Measurements from ENCODE around the gene SLTM. TPM values are rescaled to one million over a fixed set of nuclear protein-coding genes. Genes with fewer than 3 reads are reported as not detected.
A peak's percentile ranks its signal among the peaks of the same experiment; 100 is the strongest.
"Not testable (repeated sequence)": the region's sequence is repeated elsewhere in the genome, so short reads cannot be mapped to it uniquely, and the experiment has no call there.

Gene SLTM
- total RNA-seq, 2 experiments from 2014 or later, result 79.8 to 89.9 TPM

- H3K4me3 Mint-ChIP-seq, result no peak overlapping the region
- H3K9me3 Mint-ChIP-seq, result no peaks in the 10 kb centered on the region
- no peaks in the 10 kb centered on the region for H3K27me3 Mint-ChIP-seq
- H3K36me3 Mint-ChIP-seq (ENCODE audit: low read depth), result peaks cover 64% of the 10 kb centered on the region
- no peak for TF ChIP-seq CTCF (IDR thresholded peaks at IDR 0.05)
- ATAC-seq, result no peak
- peaks cover 2% of the 10 kb centered on the region for H3K4me1 Mint-ChIP-seq (ENCODE audit: low read depth)
- intact Hi-C loops (cut with micrococcal nuclease), result no loop called here
- DNase-seq, result no peak
- ChIA-PET CTCF (no interaction called here), POLR2A (no interaction called here)
- H3K27ac Mint-ChIP-seq, result peak overlapping the region; percentile 63
These were observed 44.1 kb downstream of the SLTM start for GRCh38 chr15:58889363-58889762.

DNA sequence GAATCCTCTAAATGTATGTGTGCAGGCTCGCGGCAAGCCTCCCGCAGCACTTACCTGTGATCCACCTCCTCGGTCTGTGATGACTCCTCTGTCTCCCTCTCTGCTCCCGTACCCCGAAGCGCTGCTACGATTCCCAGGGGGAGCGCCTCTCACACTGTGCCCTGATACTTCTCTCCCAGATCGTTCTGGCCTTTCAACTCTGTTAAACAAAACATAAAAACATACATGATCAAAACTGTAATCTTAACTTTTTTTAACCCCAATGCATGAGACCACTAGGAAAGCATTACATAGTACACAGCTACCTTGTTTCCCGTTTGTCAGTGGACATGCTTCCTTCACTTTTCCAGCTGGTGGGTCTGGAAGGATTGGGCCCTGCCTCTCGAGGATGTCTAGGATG, 46.6 kb downstream of the SLTM start:
- peaks cover 58% of the 10 kb centered on the region for H3K36me3 Mint-ChIP-seq (ENCODE audit: low read depth)
- H3K9me3 Mint-ChIP-seq, result no peaks in the 10 kb centered on the region
- ATAC-seq (no peak), DNase-seq (no peak)
- peaks cover 2% of the 10 kb centered on the region for H3K4me1 Mint-ChIP-seq (ENCODE audit: low read depth)
- no peaks in the 10 kb centered on the region for H3K27me3 Mint-ChIP-seq
- TF ChIP-seq CTCF (IDR thresholded peaks at IDR 0.05), result no peak
- ChIA-PET POLR2A (no interaction called here), CTCF (interaction anchor here (0.6 kb wide), 1 partner anchor 21 kb away, joined by 3 read pairs; no protein-coding TSS in a partner anchor)
- intact Hi-C loops (cut with micrococcal nuclease), result no loop called here
- H3K27ac Mint-ChIP-seq, result no peak overlapping the region
- no peak overlapping the region for H3K4me3 Mint-ChIP-seq

GRCh38 chr15:58883926-58884325, 49.6 kb downstream of the SLTM start:
- peaks cover 71% of the 10 kb centered on the region for H3K36me3 Mint-ChIP-seq (ENCODE audit: low read depth)
- H3K27ac Mint-ChIP-seq; intact Hi-C loops (cut with micrococcal nuclease); H3K4me1 Mint-ChIP-seq (ENCODE audit: low read depth); ATAC-seq; CTCF ChIA-PET; DNase-seq; H3K9me3 Mint-ChIP-seq; H3K27me3 Mint-ChIP-seq; H3K4me3 Mint-ChIP-seq: not testable (repeated sequence)
- POLR2A ChIA-PET, result interaction anchor here (0.7 kb wide), 1 partner anchor 92 kb away, joined by 3 read pairs; no protein-coding TSS in a partner anchor

- intact Hi-C loops (cut with micrococcal nuclease), result no loop called here
- ChIA-PET CTCF (no interaction called here), POLR2A (interaction anchor here (1.7 kb wide), 1 partner anchor 19 kb away, joined by 5 read pairs; no protein-coding TSS in a partner anchor)
- Mint-ChIP-seq H3K4me1 (ENCODE audit: low read depth) (no peaks in the 10 kb centered on the region), H3K27ac (peak overlapping the region; percentile 2), H3K9me3 (no peaks in the 10 kb centered on the region), H3K27me3 (no peaks in the 10 kb centered on the region), H3K36me3 (ENCODE audit: low read depth) (peaks cover 73% of the 10 kb centered on the region), H3K4me3 (no peak overlapping the region)
- ATAC-seq, result no peak
- no peak for DNase-seq
- no peak for TF ChIP-seq CTCF (IDR thresholded peaks at IDR 0.05)
These were observed 51.2 kb downstream of the SLTM start for GRCh38 chr15:58882243-58882642.

DNA sequence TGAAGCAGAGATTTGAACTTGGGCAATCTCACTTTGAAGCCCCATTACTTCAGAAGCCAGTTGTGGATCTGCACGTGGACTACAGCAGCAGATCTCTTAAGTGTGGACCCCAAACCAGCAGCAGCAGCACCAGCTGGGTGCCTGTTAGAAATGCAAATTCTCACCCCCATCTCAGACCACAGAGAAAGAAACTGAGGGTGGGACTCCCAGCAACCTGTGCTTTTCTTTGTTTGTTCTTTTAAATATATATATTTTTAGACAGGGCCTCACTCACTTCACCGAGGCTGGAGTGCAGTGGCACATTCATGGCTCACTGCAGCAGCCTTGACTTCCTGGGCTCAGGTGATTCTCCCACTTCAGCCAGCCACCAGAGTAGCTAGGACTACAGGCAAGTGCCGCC, 53.2 kb downstream of the SLTM start:
- Mint-ChIP-seq H3K27me3 (no peaks in the 10 kb centered on the region), H3K27ac (no peak overlapping the region), H3K36me3 (ENCODE audit: low read depth) (peaks cover 68% of the 10 kb centered on the region), H3K9me3 (no peaks in the 10 kb centered on the region), H3K4me3 (no peak overlapping the region), H3K4me1 (ENCODE audit: low read depth) (no peaks in the 10 kb centered on the region)
- intact Hi-C loops (cut with micrococcal nuclease), result no loop called here
- no peak for DNase-seq
- ATAC-seq, result no peak
- TF ChIP-seq CTCF (IDR thresholded peaks at IDR 0.05), result no peak
- ChIA-PET CTCF (interaction anchor here (0.9 kb wide), 1 partner anchor 27 kb away, joined by 3 read pairs; no protein-coding TSS in a partner anchor), POLR2A (no interaction called here)

Data from activated CD8-positive, alpha-beta T cell treated with anti-CD3 and anti-CD28 coated beads for 36 hours (primary cell).